Measurements from ENCODE around the gene TEX50. TPM values are rescaled to one million over a fixed set of nuclear protein-coding genes. Genes with fewer than 3 reads are reported as not detected.
"Not testable (repeated sequence)": the region's sequence is repeated elsewhere in the genome, so short reads cannot be mapped to it uniquely, and the experiment has no call there.

Gene TEX50
- polyA plus RNA-seq, 1 experiment, result not detected

GRCh38 chr1:173628888-173629287 lies 6.2 kb upstream of the TEX50 start:
- CTCF ChIA-PET, result no interaction called here
- Histone ChIP-seq H3K9me3 (ENCODE audit: control insufficient read depth, insufficient read depth, low read length) (no peaks in the 10 kb centered on the region), H3K27me3 (ENCODE audit: control insufficient read depth, insufficient read depth, low read length) (no peaks in the 10 kb centered on the region), H3K27ac (ENCODE audit: low read depth, low read length) (no peak overlapping the region), H3K4me3 (ENCODE audit: low read depth, low read length) (no peak overlapping the region)
- no peak for TF ChIP-seq CTCF (IDR thresholded peaks at IDR 0.05; ENCODE audit: low read depth, low read length)
- POLR2A ChIA-PET, result no interaction called here
- no peak for DNase-seq (ENCODE audit: low read depth, low spot score)

GRCh38 chr1:173637236-173638042 lies 2.3 kb downstream of the TEX50 start:
- H3K4me3 ChIP-seq (ENCODE audit: low read depth, low read length); H3K9me3 ChIP-seq (ENCODE audit: control insufficient read depth, insufficient read depth, low read length); CTCF ChIA-PET; DNase-seq (ENCODE audit: low read depth, low spot score); H3K27ac ChIP-seq (ENCODE audit: low read depth, low read length); POLR2A ChIA-PET; H3K27me3 ChIP-seq (ENCODE audit: control insufficient read depth, insufficient read depth, low read length): not testable (repeated sequence)

- ChIA-PET POLR2A (no interaction called here), CTCF (no interaction called here)
- Histone ChIP-seq H3K9me3 (ENCODE audit: control insufficient read depth, insufficient read depth, low read length) (peaks cover 13% of the 10 kb centered on the region), H3K27ac (ENCODE audit: low read depth, low read length) (no peak overlapping the region), H3K27me3 (ENCODE audit: control insufficient read depth, insufficient read depth, low read length) (no peaks in the 10 kb centered on the region), H3K4me3 (ENCODE audit: low read depth, low read length) (no peak overlapping the region)
- TF ChIP-seq CTCF (IDR thresholded peaks at IDR 0.05; ENCODE audit: low read depth, low read length), result no peak
- no peak for DNase-seq (ENCODE audit: low read depth, low spot score)
Measured at GRCh38 chr1:173638043-173639021, 3.2 kb downstream of the TEX50 start.

GRCh38 chr1:173639102-173639501 lies 4.0 kb downstream of the TEX50 start:
- peaks cover 13% of the 10 kb centered on the region for H3K9me3 ChIP-seq (ENCODE audit: control insufficient read depth, insufficient read depth, low read length)
- no peak overlapping the region for H3K4me3 ChIP-seq (ENCODE audit: low read depth, low read length)
- TF ChIP-seq CTCF (IDR thresholded peaks at IDR 0.05; ENCODE audit: low read depth, low read length), result no peak
- H3K27ac ChIP-seq (ENCODE audit: low read depth, low read length), result no peak overlapping the region
- ChIA-PET CTCF (interaction anchor here (0.5 kb wide), 1 partner anchor 604 kb away, joined by 3 read pairs; no protein-coding TSS in a partner anchor), POLR2A (no interaction called here)
- no peaks in the 10 kb centered on the region for H3K27me3 ChIP-seq (ENCODE audit: control insufficient read depth, insufficient read depth, low read length)
- no peak for DNase-seq (ENCODE audit: low read depth, low spot score)

GRCh38 chr1:173642450-173643139 lies 7.5 kb downstream of the TEX50 start:
- DNase-seq (ENCODE audit: low read depth, low spot score); H3K27me3 ChIP-seq (ENCODE audit: control insufficient read depth, insufficient read depth, low read length); H3K4me3 ChIP-seq (ENCODE audit: low read depth, low read length); CTCF ChIA-PET; H3K27ac ChIP-seq (ENCODE audit: low read depth, low read length); POLR2A ChIA-PET: not testable (repeated sequence)
- H3K9me3 ChIP-seq (ENCODE audit: control insufficient read depth, insufficient read depth, low read length), result peaks cover 12% of the 10 kb centered on the region
